H1 (cell line): ENCODE results near the gene CAPN15. TPM values are rescaled to one million over a fixed set of nuclear protein-coding genes. Genes with fewer than 3 reads are reported as not detected.
A peak's percentile ranks its signal among the peaks of the same experiment; 100 is the strongest.

Source experiments
- CTCF ChIA-PET: fragments of 300-600 bp; sonication (Branson Sonifier 250); formaldehyde crosslinking; loops from one replicate; lab custom pipeline; 2021; ENCODE audit not compliant: partially characterized antibody; lab: Charles Lee
- POLR2A ChIA-PET: fragments of 300-600 bp; sonication (Branson Sonifier 250); formaldehyde crosslinking; loops from one replicate; lab custom pipeline; 2021; ENCODE audit warnings: inconsistent platforms; ENCODE audit not compliant: partially characterized antibody; lab: Charles Lee
- DNase-seq, 2 experiments: peaks; one replicate each; pipeline versions ENCODE4 v3.0.0 to v3.0.0-alpha.2; 2010 to 2022; ENCODE audit warnings: low spot score in 2 of 2, low read depth in 1 of 2, mixed read lengths in 1 of 2
- FAIRE-seq: peaks from 2 replicates; lab custom pipeline; 2011; peaks lifted over from hg19 to GRCh38; lab: Jason Lieb, UNC
- H2AFZ ChIP-seq: 2 replicates; pipeline ENCODE4 v1.8.1; 2012; ENCODE audit warnings: low read length, inconsistent platforms
- H2AK5ac ChIP-seq: 2 replicates; pipeline ENCODE4 v1.6.1; 2013; ENCODE audit warnings: low read depth, low read length
- H2BK120ac ChIP-seq: replicated peaks from 2 replicates; pipeline ENCODE3; 2013; ENCODE audit warnings: low read depth, low read length, inconsistent platforms
- H2BK12ac ChIP-seq: 2 replicates; pipeline ENCODE4 v1.6.1; 2013; ENCODE audit warnings: low read depth, low read length
- H2BK15ac ChIP-seq: 2 replicates; pipeline ENCODE4 v1.6.1; 2013; ENCODE audit warnings: low read length
- H2BK20ac ChIP-seq: 2 replicates; pipeline ENCODE4 v1.6.1; 2013; ENCODE audit warnings: low read length
- H2BK5ac ChIP-seq: 2 replicates; pipeline ENCODE4 v1.6.1; 2013; ENCODE audit warnings: low read depth, low read length
- H3K14ac ChIP-seq: 2 replicates; pipeline ENCODE4 v1.6.1; 2013; ENCODE audit warnings: inconsistent platforms; ENCODE audit not compliant: insufficient read length
- H3K18ac ChIP-seq: 2 replicates; pipeline ENCODE4 v1.6.1; 2013; ENCODE audit warnings: low read length; ENCODE audit errors: extremely low read depth
- H3K23ac ChIP-seq: 2 replicates; pipeline ENCODE4 v1.6.1; 2013; ENCODE audit warnings: inconsistent platforms; ENCODE audit not compliant: insufficient read length
- H3K23me2 ChIP-seq: 2 replicates; pipeline ENCODE4 v1.6.1; 2013; ENCODE audit warnings: low read depth, low read length
- H3K27ac ChIP-seq: 2 replicates; pipeline ENCODE4 v1.6.1; 2011; ENCODE audit warnings: low read depth, low read length, inconsistent platforms
- H3K27me3 ChIP-seq, 4 experiments: replicated peaks in 1 of 4; 1 replicate in 1 of 4; 2 replicates in 3 of 4; pipeline versions ENCODE4 v1.6.1 to v1.8.1; 2011 to 2013; ENCODE audit warnings: low read length in 3 of 4, mild to moderate bottlenecking in 3 of 4, inconsistent platforms in 2 of 4, mixed read lengths in 2 of 4, moderate library complexity in 1 of 4; ENCODE audit not compliant: control insufficient read depth in 3 of 4, insufficient read depth in 3 of 4; ENCODE audit errors: extremely low read depth in 1 of 4
- H3K36me3 ChIP-seq, 4 experiments: 2 replicates each; pipeline versions ENCODE4 v1.6.1 to v1.8.1; 2011 to 2013; ENCODE audit warnings: mild to moderate bottlenecking in 4 of 4, low read length in 3 of 4, moderate library complexity in 2 of 4, control low read depth in 1 of 4, inconsistent platforms in 1 of 4; ENCODE audit not compliant: insufficient read depth in 4 of 4, control insufficient read depth in 2 of 4
- H3K4ac ChIP-seq: replicated peaks from 2 replicates; pipeline ENCODE3; 2013; ENCODE audit warnings: low read length, low read depth, mixed read lengths, inconsistent platforms; ENCODE audit not compliant: insufficient read length
- H3K4me1 ChIP-seq, 4 experiments: replicated peaks in 1 of 4; 1 replicate in 1 of 4; 2 replicates in 3 of 4; pipeline versions ENCODE4 v1.6.1 to v1.8.1; 2011 to 2013; ENCODE audit warnings: low read length in 3 of 4, inconsistent platforms in 2 of 4, mixed read lengths in 1 of 4; ENCODE audit not compliant: insufficient read depth in 4 of 4, control insufficient read depth in 3 of 4
- H3K4me2 ChIP-seq, 2 experiments: 2 replicates each; pipeline versions ENCODE4 v1.6.1 to v1.8.1; 2011 to 2013; ENCODE audit warnings: low read depth in 2 of 2, low read length in 2 of 2, control low read depth in 1 of 2, inconsistent platforms in 1 of 2, mild to moderate bottlenecking in 1 of 2; ENCODE audit not compliant: insufficient read depth in 1 of 2
- H3K4me3 ChIP-seq, 4 experiments: fragments of 200-600, 300-600 bp in 1 of 4; sonication (generic), shearing (Covaris generic), sonication (Bioruptor Twin) in 1 of 4; 2 replicates each; pipeline versions ENCODE4 v1.5.1 to v1.8.1; 2011 to 2016; ENCODE audit warnings: low read length in 4 of 4, low read depth in 3 of 4, control low read depth in 2 of 4, inconsistent platforms in 2 of 4, mild to moderate bottlenecking in 2 of 4, mixed read lengths in 1 of 4, moderate library complexity in 1 of 4; ENCODE audit not compliant: insufficient read depth in 2 of 4; ENCODE audit errors: extremely low read depth in 1 of 4
- H3K56ac ChIP-seq: replicated peaks from 2 replicates; pipeline ENCODE3; 2013; ENCODE audit warnings: low read depth, mild to moderate bottlenecking, mixed read lengths, low read length, inconsistent platforms; ENCODE audit not compliant: insufficient read length
- H3K79me1 ChIP-seq: 2 replicates; pipeline ENCODE4 v1.6.1; 2013; ENCODE audit warnings: low read depth, low read length, control low read depth
- H3K79me2 ChIP-seq, 2 experiments: 2 replicates each; pipeline versions ENCODE4 v1.6.1 to v1.8.1; 2012 to 2013; ENCODE audit warnings: low read length in 2 of 2, mild to moderate bottlenecking in 2 of 2, inconsistent platforms in 1 of 2; ENCODE audit not compliant: insufficient read depth in 2 of 2, control insufficient read depth in 1 of 2
- H3K9ac ChIP-seq, 4 experiments: replicated peaks in 1 of 4; 1 replicate in 1 of 4; 2 replicates in 3 of 4; pipeline versions ENCODE4 v1.6.1 to v1.8.1; 2011 to 2013; ENCODE audit warnings: low read depth in 3 of 4, low read length in 3 of 4, control low read depth in 2 of 4, mild to moderate bottlenecking in 2 of 4, moderate library complexity in 2 of 4, inconsistent platforms in 1 of 4; ENCODE audit errors: extremely low read depth in 1 of 4
- H3K9me3 ChIP-seq, 2 experiments: 2 replicates each; pipeline versions ENCODE4 v1.6.1 to v1.8.1; 2012 to 2013; ENCODE audit warnings: mild to moderate bottlenecking in 2 of 2, moderate library complexity in 2 of 2, control low read depth in 1 of 2, inconsistent platforms in 1 of 2, low read depth in 1 of 2, low read length in 1 of 2, mixed read lengths in 1 of 2; ENCODE audit not compliant: insufficient read depth in 2 of 2
- H4K20me1 ChIP-seq, 2 experiments: replicated peaks in 1 of 2; 2 replicates each; pipeline versions ENCODE3 to v1.8.1; 2011 to 2013; ENCODE audit warnings: inconsistent platforms in 2 of 2, low read length in 2 of 2, mild to moderate bottlenecking in 1 of 2; ENCODE audit not compliant: insufficient read depth in 2 of 2, control insufficient read depth in 1 of 2
- H4K5ac ChIP-seq: 2 replicates; pipeline ENCODE4 v1.6.1; 2013; ENCODE audit warnings: low read length, low read depth, mixed read lengths, inconsistent platforms; ENCODE audit not compliant: insufficient read length
- H4K8ac ChIP-seq: 2 replicates; pipeline ENCODE4 v1.8.0; 2013; ENCODE audit warnings: mild to moderate bottlenecking, moderate library complexity, low read length, inconsistent platforms; ENCODE audit not compliant: insufficient read depth; ENCODE audit errors: extremely low read depth
- H4K91ac ChIP-seq: replicated peaks from 2 replicates; pipeline ENCODE3; 2013; ENCODE audit warnings: low read length, mixed read lengths, inconsistent platforms; ENCODE audit not compliant: insufficient read length
- BCL11A ChIP-seq, 2 experiments: IDR thresholded peaks; one replicate each; pipeline ENCODE4 v1.6.1; 2011; ENCODE audit warnings: low read depth in 2 of 2, low read length in 2 of 2, mild to moderate bottlenecking in 2 of 2
- EZH2 ChIP-seq: fragments of 200-600 bp; sonication (generic); IDR thresholded peaks from 2 replicates; pipeline ENCODE4 v1.7.1; 2012; ENCODE audit warnings: low read depth, mild to moderate bottlenecking, moderate library complexity, low read length, inconsistent platforms; ENCODE audit not compliant: severe bottlenecking
- GABPA ChIP-seq: IDR thresholded peaks from 2 replicates; pipeline ENCODE4 v1.6.1; 2011; ENCODE audit warnings: mild to moderate bottlenecking, low read length, moderate library complexity, borderline replicate concordance; ENCODE audit not compliant: insufficient read depth
- HDAC2 ChIP-seq, 2 experiments: fragments of 300-600 bp in 1 of 2; sonication (generic) in 1 of 2; IDR thresholded peaks; 2 replicates each; pipeline ENCODE4 v1.6.1; 2011 to 2012; ENCODE audit warnings: low read depth in 2 of 2, low read length in 2 of 2, mild to moderate bottlenecking in 2 of 2, moderate library complexity in 2 of 2, borderline replicate concordance in 1 of 2, inconsistent platforms in 1 of 2
- KDM4A ChIP-seq: IDR thresholded peaks from one replicate; pipeline ENCODE4 v1.7.1; 2012; ENCODE audit warnings: low read depth, mild to moderate bottlenecking, moderate library complexity, low read length, inconsistent platforms; ENCODE audit not compliant: severe bottlenecking
- RXRA ChIP-seq: IDR thresholded peaks from 2 replicates; pipeline ENCODE4 v1.6.1; 2011; ENCODE audit warnings: low read depth, mild to moderate bottlenecking, low read length, moderate library complexity; ENCODE audit not compliant: insufficient read depth
- SUZ12 ChIP-seq: fragments of 200-600 bp; sonication (generic); IDR thresholded peaks from 2 replicates; pipeline ENCODE4 v1.6.1; 2012; ENCODE audit warnings: mild to moderate bottlenecking, inconsistent platforms, low read length, moderate library complexity, mixed read lengths
- WGBS, 2 experiments: shearing (Covaris generic) in 1 of 2; methylation state at CpG; one replicate each; pipeline versions ENCODE4 v1.1.6 to v1.1.7; 2013 to 2015; ENCODE audit warnings: low lambda C conversion rate in 2 of 2, mixed read lengths in 2 of 2, inconsistent platforms in 1 of 2, low coverage in 1 of 2, missing lambda C conversion rate in 1 of 2; ENCODE audit not compliant: insufficient replicate concordance in 2 of 2, insufficient coverage in 1 of 2, insufficient read length in 1 of 2; ENCODE audit errors: extremely low coverage in 1 of 2, missing lambda C conversion rate in 1 of 2; 5-methylcytosine and 5-hydroxymethylcytosine counted together
- polyA plus RNA-seq, 7 experiments: library from polyadenylated mRNA; depleted of rRNA in 3 of 7; stranded (reverse) in 5 of 7; unstranded in 2 of 7; fragments of >200 nt in 5 of 7; fragments of 200-250 nt in 2 of 7; gene quantifications; 1 replicate in 5 of 7; 2 replicates in 1 of 7; 4 replicates in 1 of 7; pipeline versions ENCODE4 v1.2.1 to v1.2.3, GENCODE V29; 2011 to 2013; ENCODE audit warnings: missing spikeins in 2 of 7, mixed read lengths in 2 of 7
- total RNA-seq: library from RNA; stranded (reverse); fragmentation: NEBNext Ultra II Directional; extraction: Animal tissue kit (Norgen Biotek cat#: 25700); gene quantifications from 2 replicates; pipeline ENCODE4 v1.2.1, GENCODE V29; 2021

CAPN15 gene
- total and polyA plus RNA-seq, 2 of the 8 experiments (the other 6 are each of a cell fraction or from before 2014, with no cell fraction given): 38.9 to 76.9 TPM

DNA sequence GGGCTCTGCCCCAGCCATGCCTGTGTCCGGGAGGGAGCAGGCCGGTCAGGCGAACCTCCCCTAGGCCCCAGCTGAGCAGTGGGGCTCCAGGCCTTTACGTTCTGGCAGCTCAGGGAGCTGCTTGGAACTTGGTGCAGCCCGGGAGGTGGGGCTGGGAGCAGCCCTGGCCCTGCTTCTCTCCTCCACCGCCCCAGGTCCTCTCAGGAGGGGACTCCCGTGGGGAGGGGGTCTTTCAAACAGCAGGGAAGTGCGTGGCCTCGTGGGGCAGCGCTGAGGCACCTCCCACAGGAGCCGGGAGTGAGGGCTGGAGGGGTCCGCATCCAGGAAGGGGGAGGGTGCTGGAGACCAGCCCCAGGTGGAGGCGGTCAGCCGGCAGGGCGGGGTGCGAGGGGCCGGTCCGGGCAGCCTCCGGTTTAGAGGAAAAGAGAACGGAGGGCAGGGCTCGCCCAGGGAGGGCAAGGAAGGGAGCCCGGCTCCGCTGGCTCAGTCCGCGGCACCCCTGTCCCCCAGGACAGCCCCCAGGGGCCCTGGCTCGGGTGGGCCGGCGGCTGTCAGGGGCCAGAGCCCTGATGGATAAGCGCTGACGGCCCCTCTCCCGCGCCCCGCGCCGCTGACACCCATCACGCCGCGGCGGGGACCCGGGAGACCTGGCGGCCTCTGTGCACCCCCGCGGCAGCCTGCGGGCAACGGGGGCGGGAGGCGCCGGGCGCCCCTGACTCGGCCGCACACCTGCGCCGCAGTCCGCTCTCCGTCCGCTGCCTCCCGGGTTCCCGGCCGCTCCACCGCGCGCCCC lies 32.1 kb downstream of the CAPN15 start:
- no peak overlapping the region for H2BK120ac ChIP-seq
- CTCF ChIA-PET: interaction anchor here (0.6 to 2.3 kb wide), 5 partner anchors 10 to 43 kb away, joined by 3 to 9 read pairs (median 4); no protein-coding TSS in a partner anchor
- H3K56ac ChIP-seq: no peak overlapping the region
- no peak overlapping the region for H3K23ac ChIP-seq
- no peaks in the 10 kb centered on the region for H3K79me2 ChIP-seq
- POLR2A ChIA-PET: interaction anchor here (0.7 to 1.3 kb wide), 3 partner anchors 9 to 26 kb away, joined by 3 read pairs; no protein-coding TSS in a partner anchor
- H3K4me3 ChIP-seq: peak overlapping the region; percentile 8 to 55 (median 22); a peak in 7 of 8 replicates
- H2AFZ ChIP-seq: no peak overlapping the region
- no peaks in the 10 kb centered on the region; a peak in 1 of 8 replicates for H3K36me3 ChIP-seq
- no peak overlapping the region for H2BK20ac ChIP-seq
- H3K18ac ChIP-seq: no peak overlapping the region
- H3K79me1 ChIP-seq: no peaks in the 10 kb centered on the region; the same call in 1 of the 2 replicates
- no peak overlapping the region for H2AK5ac ChIP-seq
- H3K9me3 ChIP-seq: no peaks in the 10 kb centered on the region
- H3K14ac ChIP-seq: no peak overlapping the region
- no peak overlapping the region for H4K5ac ChIP-seq
- H3K4me2 ChIP-seq: peak overlapping the region; percentile 18 to 69; a peak in 3 of 4 replicates
- H3K4ac ChIP-seq: no peak overlapping the region
- DNase-seq (no peak), FAIRE-seq (no peak)
- H4K20me1 ChIP-seq: peaks cover 0 to 3% of the 10 kb centered on the region in 2 experiments
- H3K9ac ChIP-seq: no peak overlapping the region
- no peak overlapping the region for H4K91ac ChIP-seq
- no peak overlapping the region for H2BK12ac ChIP-seq
- peaks cover 9% of the 10 kb centered on the region for H3K23me2 ChIP-seq
- H2BK15ac ChIP-seq: no peak overlapping the region
- H3K27me3 ChIP-seq: peaks cover 22 to 40% (median 32%) of the 10 kb centered on the region in 4 experiments; a peak in 6 of 7 replicates
- 22% methylated on average over 17 of the region's 62 CpGs; no CpG with 5 or more reads in 1 of the 2 experiments for WGBS, 2 experiments
- no peak overlapping the region for H2BK5ac ChIP-seq
- H4K8ac ChIP-seq: 0 out of 2 replicates have a peak overlapping the region, but pooled peaks have one; percentile 2
- TF ChIP-seq BCL11A (IDR thresholded peaks at IDR 0.05; ENCODE audit: low read depth in 2 of 2, low read length in 2 of 2) (no peak), RXRA (no peak), GABPA (peak; percentile 12; the same call in 1 of the 2 replicates), EZH2 (peak; percentile 62), SUZ12 (peak; percentile 66; the same call in 1 of the 2 replicates), HDAC2 (IDR thresholded peaks at IDR 0.05; ENCODE audit: borderline replicate concordance in 1 of 2, low read depth in 2 of 2, low read length in 2 of 2) (no peak), KDM4A (peak; percentile 50)
- peaks cover 0 to 10% (median 2%) of the 10 kb centered on the region in 4 experiments; a peak in 4 of 7 replicates for H3K4me1 ChIP-seq
- H3K27ac ChIP-seq: no peak overlapping the region
